Measurements from ENCODE around the gene IL1F10. TPM values are rescaled to one million over a fixed set of nuclear protein-coding genes. Genes with fewer than 3 reads are reported as not detected.

The IL1F10 gene
- total RNA-seq, 2 donors from 2014 or later: not detected

DNA sequence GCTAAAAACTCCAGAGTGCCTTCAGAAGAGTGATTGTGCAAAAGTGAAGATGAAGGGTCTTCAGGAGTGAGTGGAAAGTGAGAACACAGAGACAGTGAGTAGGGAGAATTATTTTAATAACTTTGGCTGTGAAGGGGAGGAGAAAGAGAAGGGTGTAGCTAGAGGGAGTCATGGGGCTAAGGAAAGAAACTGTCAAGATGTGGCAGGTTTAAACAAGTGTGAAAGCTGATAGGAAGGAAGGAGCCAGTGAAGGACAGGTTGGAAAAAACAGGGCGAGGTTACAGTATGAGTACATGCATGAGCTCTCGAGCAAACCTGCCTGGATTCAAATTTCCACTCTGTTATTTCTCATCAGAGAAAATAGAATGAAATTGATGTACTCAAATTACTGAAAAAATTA lies 17.8 kb downstream of the IL1F10 start:
- Histone ChIP-seq H3K27me3 (replicated peaks; ENCODE audit: insufficient read depth) (no peaks in the 10 kb centered on the region), H3K27ac (no peak overlapping the region), H3K36me3 (no peaks in the 10 kb centered on the region), H3K4me1 (ENCODE audit: control insufficient read depth in 1 of 2, low read depth in 2 of 2) (no peaks in the 10 kb centered on the region), H3K9me3 (no peaks in the 10 kb centered on the region), H3K4me3 (no peak overlapping the region)
- ATAC-seq (ENCODE audit: insufficient number of reproducible peaks, low FRiP score, low read depth) (no peak), DNase-seq (ENCODE audit: low spot score) (no peak)
- TF ChIP-seq, protein P1, sequence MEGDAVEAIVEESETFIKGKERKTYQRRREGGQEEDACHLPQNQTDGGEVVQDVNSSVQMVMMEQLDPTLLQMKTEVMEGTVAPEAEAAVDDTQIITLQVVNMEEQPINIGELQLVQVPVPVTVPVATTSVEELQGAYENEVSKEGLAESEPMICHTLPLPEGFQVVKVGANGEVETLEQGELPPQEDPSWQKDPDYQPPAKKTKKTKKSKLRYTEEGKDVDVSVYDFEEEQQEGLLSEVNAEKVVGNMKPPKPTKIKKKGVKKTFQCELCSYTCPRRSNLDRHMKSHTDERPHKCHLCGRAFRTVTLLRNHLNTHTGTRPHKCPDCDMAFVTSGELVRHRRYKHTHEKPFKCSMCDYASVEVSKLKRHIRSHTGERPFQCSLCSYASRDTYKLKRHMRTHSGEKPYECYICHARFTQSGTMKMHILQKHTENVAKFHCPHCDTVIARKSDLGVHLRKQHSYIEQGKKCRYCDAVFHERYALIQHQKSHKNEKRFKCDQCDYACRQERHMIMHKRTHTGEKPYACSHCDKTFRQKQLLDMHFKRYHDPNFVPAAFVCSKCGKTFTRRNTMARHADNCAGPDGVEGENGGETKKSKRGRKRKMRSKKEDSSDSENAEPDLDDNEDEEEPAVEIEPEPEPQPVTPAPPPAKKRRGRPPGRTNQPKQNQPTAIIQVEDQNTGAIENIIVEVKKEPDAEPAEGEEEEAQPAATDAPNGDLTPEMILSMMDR (IDR thresholded peaks at IDR 0.05): no peak

DNA sequence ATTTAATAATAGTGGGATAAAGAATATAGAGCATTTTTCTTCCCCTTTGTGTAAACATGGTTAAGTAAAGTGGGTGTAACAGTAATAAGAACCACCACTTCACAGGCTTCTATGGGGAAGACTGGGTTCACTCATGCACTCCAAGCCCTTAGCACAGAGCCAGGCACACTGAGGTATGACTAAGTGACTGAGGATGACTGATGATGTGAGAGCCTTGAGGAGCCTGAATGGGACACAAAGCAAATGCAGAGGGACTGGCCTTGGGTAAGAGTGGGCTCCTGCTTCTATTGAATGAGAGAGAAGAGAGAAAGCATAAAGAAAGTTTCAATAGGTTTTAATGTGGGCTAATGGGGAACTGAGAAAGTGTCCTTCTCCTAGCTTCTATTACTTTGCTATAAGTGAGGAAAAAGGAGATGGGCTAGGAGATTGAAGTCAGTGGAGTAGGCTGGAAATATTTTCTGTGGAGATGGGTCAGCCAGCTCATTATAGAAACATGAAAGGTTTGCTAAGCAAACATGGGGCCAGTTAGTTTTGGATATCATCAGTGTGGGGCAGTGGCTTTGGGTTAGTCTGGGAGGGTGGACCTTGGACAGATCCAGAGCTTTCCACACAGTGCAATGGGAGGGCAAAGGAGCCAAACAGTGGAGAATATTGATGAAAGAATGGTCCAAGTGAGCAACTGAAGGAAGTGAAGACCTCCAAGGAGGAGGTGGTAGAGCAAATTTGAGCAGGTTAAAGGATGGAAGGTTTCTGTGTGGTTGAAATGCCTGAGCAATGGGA lies 20.6 kb downstream of the IL1F10 start:
- ATAC-seq (ENCODE audit: insufficient number of reproducible peaks, low FRiP score, low read depth) (no peak), DNase-seq (ENCODE audit: low spot score) (no peak)
- H3K4me3 ChIP-seq: no peak overlapping the region
- H3K27ac ChIP-seq: no peak overlapping the region
- TF ChIP-seq, protein P1 (IDR thresholded peaks at IDR 0.05): no peak
- no peaks in the 10 kb centered on the region for H3K4me1 ChIP-seq (ENCODE audit: control insufficient read depth in 1 of 2, low read depth in 2 of 2)
- no peaks in the 10 kb centered on the region for H3K27me3 ChIP-seq (replicated peaks; ENCODE audit: insufficient read depth)
- H3K36me3 ChIP-seq: no peaks in the 10 kb centered on the region
- H3K9me3 ChIP-seq: no peaks in the 10 kb centered on the region

DNA sequence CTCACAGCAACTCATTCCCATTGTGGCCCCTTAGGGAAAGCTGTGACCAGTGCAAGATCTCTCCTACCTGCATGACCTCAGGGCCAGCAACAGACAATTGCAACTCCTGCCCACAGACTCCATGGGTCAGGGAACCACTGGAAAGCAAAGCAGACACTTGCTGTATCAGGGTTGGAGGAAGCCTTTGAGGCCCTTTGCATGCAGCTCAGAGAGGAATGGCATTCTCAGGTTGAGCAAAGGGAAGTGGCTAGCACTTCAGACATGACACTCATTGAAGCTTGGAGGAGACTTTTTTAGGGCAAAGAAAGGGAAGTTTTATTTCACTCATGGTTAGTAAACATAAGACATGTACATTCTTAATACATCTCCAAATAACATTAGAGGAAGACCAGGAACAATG lies 22.1 kb downstream of the IL1F10 start:
- DNase-seq (ENCODE audit: low spot score) (no peak), ATAC-seq (ENCODE audit: insufficient number of reproducible peaks, low FRiP score, low read depth) (no peak)
- H3K9me3 ChIP-seq: no peaks in the 10 kb centered on the region
- no peaks in the 10 kb centered on the region for H3K36me3 ChIP-seq
- no peaks in the 10 kb centered on the region for H3K4me1 ChIP-seq (ENCODE audit: control insufficient read depth in 1 of 2, low read depth in 2 of 2)
- TF ChIP-seq, protein P1 (IDR thresholded peaks at IDR 0.05): no peak
- H3K27ac ChIP-seq: no peak overlapping the region
- no peak overlapping the region for H3K4me3 ChIP-seq
- H3K27me3 ChIP-seq (replicated peaks; ENCODE audit: insufficient read depth): no peaks in the 10 kb centered on the region

DNA sequence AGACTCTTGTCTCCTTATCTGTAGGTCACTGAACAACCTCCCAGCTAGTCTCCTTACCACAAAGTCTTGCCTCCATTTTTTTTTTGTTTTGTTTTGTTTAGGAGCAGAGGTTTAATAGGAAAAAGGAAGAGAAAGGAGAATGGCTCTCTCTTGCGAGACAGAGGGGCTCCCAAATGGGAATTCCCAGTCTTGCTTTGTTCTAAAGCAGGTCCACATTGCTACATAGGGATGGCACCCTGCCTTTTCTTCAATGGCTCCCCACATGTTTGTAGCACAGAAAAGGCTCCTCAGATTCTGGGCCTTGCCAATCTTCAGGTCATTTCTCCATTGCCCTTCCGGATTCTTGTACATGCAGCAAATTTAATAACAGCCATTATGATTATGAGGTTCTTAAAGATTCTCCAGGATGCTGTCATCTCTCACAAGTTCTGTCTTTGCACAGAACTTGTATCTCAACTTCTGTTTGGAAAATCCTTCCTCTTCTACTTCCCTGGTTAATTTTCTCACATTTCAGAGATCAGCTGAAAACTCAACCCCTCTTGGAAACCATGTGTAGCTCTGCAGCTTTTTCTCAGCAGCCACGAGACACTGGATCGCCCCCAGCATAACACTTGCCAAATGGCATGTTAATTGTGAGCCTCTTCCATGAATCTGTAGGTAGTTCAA lies 23.6 kb downstream of the IL1F10 start:
- TF ChIP-seq, protein P1 (IDR thresholded peaks at IDR 0.05): no peak
- Histone ChIP-seq H3K4me3 (no peak overlapping the region), H3K4me1 (ENCODE audit: control insufficient read depth in 1 of 2, low read depth in 2 of 2) (no peaks in the 10 kb centered on the region), H3K36me3 (no peaks in the 10 kb centered on the region), H3K27me3 (replicated peaks; ENCODE audit: insufficient read depth) (no peaks in the 10 kb centered on the region), H3K9me3 (peaks cover 3% of the 10 kb centered on the region), H3K27ac (no peak overlapping the region)
- no peak for DNase-seq (ENCODE audit: low spot score)
- ATAC-seq (ENCODE audit: insufficient number of reproducible peaks, low FRiP score, low read depth): no peak

DNA sequence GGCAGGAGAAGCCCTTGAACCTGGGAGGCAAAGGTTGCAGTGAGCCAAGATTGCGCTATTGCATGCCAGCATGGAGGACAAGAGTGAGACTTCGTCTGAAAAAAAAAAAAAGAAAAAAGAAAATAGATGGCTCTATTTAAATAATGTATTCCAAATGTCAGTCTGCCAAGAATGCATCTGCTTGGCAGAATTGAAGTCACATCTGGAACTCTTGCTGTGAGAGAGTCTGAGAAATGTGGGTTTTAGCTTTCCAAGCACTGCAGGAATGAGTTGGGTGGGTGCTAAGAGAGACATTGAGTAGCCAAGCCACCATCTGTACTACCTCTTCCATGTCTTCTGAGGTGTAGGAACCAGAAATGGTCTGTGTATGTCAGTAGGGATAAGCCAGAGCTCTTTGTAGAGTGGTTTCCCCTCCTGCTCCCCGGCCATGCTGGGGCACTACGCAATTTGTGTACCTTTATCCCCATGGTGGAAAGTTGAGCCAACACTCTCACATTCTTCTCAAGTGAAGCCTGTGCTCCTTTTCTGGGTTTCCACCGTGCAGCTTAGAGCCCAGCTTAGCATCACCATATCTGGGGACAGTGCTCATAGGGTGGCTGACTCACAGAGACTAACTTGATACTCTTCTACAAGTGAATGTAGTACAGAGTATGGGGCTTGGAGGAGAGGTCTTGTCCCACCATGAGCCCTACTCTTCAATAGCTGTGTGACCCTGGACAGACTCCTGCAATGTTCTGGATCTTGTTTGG lies 25.3 kb downstream of the IL1F10 start:
- no peak for DNase-seq (ENCODE audit: low spot score)
- ATAC-seq (ENCODE audit: insufficient number of reproducible peaks, low FRiP score, low read depth): no peak
- Histone ChIP-seq H3K9me3 (peaks cover 3% of the 10 kb centered on the region), H3K36me3 (no peaks in the 10 kb centered on the region), H3K4me1 (ENCODE audit: control insufficient read depth in 1 of 2, low read depth in 2 of 2) (no peaks in the 10 kb centered on the region), H3K27me3 (replicated peaks; ENCODE audit: insufficient read depth) (no peaks in the 10 kb centered on the region), H3K27ac (no peak overlapping the region), H3K4me3 (no peak overlapping the region)
- TF ChIP-seq, protein P1 (IDR thresholded peaks at IDR 0.05): no peak
